Mononuclear cell (primary cell): ENCODE data around the gene GCK. TPM values are rescaled to one million over a fixed set of nuclear protein-coding genes. Genes with fewer than 3 reads are reported as not detected.

Experiments used
- H3K27me3 ChIP-seq: 2 replicates; pipeline ENCODE4 v1.6.0; 2011; ENCODE audit warnings: low read length, control low read depth; ENCODE audit not compliant: insufficient read depth
- H3K4me1 ChIP-seq: 2 replicates; pipeline ENCODE4 v1.5.1; 2011; ENCODE audit warnings: mild to moderate bottlenecking, low read length, control low read depth; ENCODE audit not compliant: insufficient read depth
- H3K4me3 ChIP-seq: 2 replicates; pipeline ENCODE4 v1.5.1; 2011; ENCODE audit warnings: mild to moderate bottlenecking, low read length, moderate library complexity
- H3K9me3 ChIP-seq: 2 replicates; pipeline ENCODE4 v1.5.1; 2011; ENCODE audit warnings: low read depth, mild to moderate bottlenecking, control low read depth, low read length
- total RNA-seq: library from RNA; depleted of rRNA; stranded (reverse); fragments of >200 nt; gene quantifications from one replicate; pipeline ENCODE4 v1.2.3, GENCODE V29; 2012

Gene GCK
- total RNA-seq, 1 donor: 0.21 TPM

DNA sequence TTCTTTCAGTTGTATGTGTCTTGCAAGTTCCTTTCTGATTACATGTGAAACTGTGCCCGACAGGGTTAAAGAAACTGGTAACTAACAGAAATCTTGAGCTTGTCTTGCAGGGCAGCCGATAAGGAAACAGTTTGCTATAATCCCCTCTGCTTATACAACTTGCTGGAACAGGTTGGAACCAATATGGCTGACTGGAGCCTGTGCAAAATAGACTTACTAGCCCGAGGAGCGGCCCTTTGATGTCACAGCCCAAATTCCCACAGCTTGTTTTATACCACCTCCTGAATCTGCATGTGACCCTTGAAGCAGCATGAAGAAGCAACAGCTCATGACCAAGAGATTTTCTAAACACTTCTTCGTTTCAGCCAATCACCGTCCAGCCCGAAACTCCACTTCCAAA lies 8.2 kb upstream of the GCK start:
- Histone ChIP-seq H3K4me3 (no peak overlapping the region), H3K4me1 (peaks cover 12% of the 10 kb centered on the region), H3K9me3 (no peaks in the 10 kb centered on the region), H3K27me3 (peaks cover 7% of the 10 kb centered on the region)

DNA sequence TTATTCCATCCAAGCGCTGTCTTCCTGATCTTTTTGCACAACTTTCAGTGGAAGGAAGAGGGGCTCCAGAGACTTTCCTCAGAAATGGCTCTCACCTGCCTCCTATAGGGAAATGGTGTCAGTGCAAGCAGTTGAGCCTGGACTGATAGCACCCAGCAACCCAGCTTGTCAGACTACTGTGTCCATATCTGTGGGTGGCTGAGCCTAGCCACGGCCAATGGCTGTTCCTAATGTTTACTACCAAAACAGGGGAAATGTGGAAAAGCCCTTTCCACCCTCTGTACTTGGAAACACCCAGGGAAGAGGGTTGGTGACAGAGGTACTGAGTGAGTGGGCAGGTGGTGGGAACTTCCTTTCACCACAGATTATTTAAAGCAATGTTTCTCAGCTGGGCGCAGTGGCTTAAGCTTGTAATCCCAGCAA lies 7.2 kb upstream of the GCK start:
- Histone ChIP-seq H3K4me1 (peaks cover 2% of the 10 kb centered on the region), H3K9me3 (no peaks in the 10 kb centered on the region), H3K4me3 (no peak overlapping the region), H3K27me3 (peaks cover 7% of the 10 kb centered on the region)

DNA sequence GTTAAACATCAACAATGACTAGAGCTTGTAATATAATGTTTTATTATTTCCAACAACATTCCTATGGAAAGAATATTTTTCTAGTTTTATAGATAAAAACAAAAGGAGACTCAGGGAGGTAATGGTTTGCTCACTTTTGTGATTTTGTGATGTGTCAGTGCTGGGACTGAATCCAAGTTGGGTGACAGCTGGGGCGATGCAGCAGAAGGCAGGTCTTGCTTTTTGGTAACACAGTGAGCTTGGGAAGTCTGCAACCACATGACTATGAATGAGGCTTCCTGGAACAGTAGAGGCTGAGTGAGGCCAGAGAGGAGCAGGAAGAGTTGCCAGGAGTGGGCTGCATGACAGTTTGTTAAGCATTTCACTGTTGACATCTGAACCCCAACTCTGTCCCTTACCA lies 6.7 kb upstream of the GCK start:
- no peaks in the 10 kb centered on the region for H3K9me3 ChIP-seq
- peaks cover 7% of the 10 kb centered on the region for H3K27me3 ChIP-seq
- H3K4me3 ChIP-seq: no peak overlapping the region
- no peaks in the 10 kb centered on the region for H3K4me1 ChIP-seq

DNA sequence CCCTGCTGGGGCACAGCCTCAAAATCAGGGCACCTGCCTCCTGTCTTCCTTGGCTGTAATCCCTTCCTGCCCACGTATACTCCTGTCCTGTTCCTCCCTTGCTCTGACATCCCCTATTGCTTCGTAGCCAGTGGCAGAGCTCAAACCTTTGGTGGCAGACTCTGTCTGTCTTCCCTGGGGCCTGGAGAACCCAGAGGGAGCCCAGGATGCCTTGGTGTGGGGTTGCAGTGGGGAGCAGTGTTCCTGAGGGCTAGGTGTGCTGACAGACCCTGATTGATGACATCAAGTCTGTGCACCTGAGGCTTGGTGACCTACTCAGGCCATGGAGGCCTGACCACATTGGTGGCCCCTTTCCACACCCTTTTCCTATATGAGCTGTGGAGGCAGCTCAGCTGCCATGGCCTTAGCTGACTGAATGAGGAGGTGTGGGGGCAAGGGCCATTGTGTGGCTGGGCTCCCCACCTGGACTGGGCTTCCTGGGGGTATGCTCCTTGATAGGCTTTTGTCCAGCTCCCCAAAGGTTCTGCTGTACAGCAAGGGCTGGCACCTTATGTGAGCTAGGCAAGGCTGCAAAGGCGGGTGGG lies 5.4 kb upstream of the GCK start:
- H3K4me3 ChIP-seq: no peak overlapping the region
- H3K9me3 ChIP-seq: no peaks in the 10 kb centered on the region
- H3K4me1 ChIP-seq: no peaks in the 10 kb centered on the region
- H3K27me3 ChIP-seq: peaks cover 7% of the 10 kb centered on the region

DNA sequence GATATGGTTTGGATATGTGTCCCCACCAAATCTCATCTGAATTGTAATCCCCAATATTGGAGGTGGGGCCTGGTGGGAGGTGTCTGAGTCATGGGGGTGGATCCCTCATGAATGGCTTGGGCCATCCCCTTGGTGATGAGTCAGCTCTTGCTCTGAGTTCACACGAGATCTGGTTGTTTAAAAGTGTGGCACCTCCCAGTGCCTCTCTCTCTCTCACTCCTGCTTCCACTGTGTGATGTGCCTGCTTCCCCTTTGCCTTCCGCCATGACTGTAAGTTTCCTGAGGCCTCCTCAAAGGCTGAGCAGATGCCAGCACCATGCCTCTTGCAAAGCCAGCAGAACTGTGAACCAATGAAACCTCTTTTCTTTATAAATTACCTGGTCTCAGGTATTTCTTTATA lies 4.8 kb upstream of the GCK start:
- Histone ChIP-seq H3K4me3 (no peak overlapping the region), H3K27me3 (peaks cover 7% of the 10 kb centered on the region), H3K4me1 (no peaks in the 10 kb centered on the region), H3K9me3 (no peaks in the 10 kb centered on the region)

DNA sequence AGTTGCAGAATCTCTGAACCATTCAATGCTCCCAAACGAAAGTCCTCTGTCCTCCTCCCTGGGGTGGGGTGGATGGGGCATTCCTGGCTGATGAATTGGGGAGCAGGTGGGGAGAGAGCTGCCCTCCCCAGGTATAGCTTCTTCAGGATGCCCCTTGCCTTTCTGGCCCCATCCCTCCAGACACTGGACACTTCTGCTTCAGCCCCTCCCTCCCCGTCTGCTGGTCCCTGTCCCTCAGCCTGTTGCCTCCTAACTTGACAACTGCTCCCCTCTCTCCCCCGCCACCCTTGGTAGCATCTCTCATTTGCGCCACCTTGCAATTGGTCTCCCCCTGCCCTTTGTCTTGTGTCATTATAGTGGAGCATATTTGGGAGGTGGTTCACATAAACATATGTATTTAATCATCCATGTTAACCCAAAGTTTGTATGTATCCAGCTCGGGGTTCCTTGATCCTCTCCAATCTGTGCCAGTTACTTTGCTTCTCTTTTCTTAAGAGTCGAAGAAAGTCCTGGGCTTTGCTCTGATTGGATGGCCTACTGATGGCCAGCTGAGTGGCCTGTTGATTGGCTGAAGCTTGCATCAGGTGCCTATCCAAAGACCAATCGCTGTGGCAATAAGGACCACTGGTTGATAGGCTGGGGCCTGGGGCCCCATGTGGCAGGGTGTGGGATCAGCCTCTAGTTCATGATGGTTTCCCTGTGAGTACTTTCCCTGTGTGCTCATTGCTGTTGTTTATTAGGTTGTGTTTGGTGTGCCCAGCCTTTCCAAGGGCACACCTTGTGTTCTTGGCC lies 4.0 kb upstream of the GCK start:
- Histone ChIP-seq H3K4me3 (no peak overlapping the region), H3K27me3 (peaks cover 7% of the 10 kb centered on the region), H3K9me3 (no peaks in the 10 kb centered on the region), H3K4me1 (no peaks in the 10 kb centered on the region)

DNA sequence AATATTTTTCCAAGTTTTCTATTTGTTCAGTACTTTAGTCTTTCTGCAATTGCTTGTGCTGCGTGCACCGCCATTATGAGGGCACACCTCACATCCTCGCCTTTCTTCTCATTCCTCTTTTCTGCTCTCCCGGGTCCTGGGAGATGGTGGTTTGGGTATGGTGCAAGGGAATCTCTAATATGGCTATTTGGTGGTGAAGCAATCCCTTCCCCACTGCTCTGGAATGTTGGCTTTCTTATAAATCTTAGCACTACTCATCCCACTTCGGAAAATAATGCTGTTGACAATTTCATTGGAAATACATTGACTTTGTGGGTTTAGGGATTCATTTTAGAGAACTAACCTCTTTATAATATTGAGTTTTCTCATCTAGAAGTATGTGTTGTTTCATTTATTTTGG lies 1.9 kb upstream of the GCK start:
- H3K4me1 ChIP-seq: no peaks in the 10 kb centered on the region

DNA sequence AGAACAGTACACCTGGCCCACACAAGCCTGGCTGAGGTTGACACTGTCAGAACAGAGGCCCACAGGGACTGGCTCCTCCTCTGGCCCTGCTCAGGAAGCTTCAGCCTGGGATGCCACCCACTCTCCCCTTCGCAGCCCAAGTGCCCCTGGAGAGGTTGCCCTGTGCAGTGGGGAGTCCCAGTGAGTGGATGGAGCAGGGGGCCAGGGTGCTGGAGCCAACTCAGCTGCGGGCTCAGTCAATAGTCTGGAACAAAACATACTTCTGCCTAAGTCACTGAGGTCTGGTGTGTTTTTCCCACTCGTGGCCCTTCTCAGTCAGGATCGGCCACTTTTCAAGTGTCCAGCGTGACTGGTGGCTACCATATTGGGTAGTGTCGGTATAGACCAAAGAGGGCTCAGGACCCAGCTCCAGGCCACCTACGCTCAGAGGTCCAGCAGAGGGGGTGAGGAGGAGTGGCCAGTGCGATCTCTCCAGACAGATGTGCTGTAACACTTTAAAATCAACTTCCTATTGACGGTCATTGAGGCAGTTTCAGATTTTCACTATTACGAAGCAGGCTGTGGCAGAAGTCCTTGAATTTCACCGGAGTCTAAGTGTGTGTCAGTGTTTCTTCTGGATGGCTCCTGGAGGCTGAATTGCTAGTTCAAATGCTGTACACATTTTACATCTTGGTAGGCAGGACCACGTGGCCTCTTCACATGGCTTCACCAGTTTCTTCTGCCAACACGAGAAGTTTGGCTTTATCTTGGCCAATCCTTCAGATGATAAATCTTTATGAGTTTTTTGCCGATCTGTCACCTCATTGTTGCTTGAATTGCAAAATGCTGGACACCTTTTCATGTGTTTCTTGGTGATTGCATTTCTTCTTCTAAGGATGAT lies 994 bp upstream of the GCK start:
- Histone ChIP-seq H3K4me1 (no peaks in the 10 kb centered on the region), H3K9me3 (no peaks in the 10 kb centered on the region), H3K27me3 (no peaks in the 10 kb centered on the region), H3K4me3 (no peak overlapping the region)

More for the DNA sequence above, 1.9 kb upstream of the GCK start:
- Histone ChIP-seq H3K27me3 (no peaks in the 10 kb centered on the region), H3K4me3 (no peak overlapping the region), H3K9me3 (no peaks in the 10 kb centered on the region)

DNA sequence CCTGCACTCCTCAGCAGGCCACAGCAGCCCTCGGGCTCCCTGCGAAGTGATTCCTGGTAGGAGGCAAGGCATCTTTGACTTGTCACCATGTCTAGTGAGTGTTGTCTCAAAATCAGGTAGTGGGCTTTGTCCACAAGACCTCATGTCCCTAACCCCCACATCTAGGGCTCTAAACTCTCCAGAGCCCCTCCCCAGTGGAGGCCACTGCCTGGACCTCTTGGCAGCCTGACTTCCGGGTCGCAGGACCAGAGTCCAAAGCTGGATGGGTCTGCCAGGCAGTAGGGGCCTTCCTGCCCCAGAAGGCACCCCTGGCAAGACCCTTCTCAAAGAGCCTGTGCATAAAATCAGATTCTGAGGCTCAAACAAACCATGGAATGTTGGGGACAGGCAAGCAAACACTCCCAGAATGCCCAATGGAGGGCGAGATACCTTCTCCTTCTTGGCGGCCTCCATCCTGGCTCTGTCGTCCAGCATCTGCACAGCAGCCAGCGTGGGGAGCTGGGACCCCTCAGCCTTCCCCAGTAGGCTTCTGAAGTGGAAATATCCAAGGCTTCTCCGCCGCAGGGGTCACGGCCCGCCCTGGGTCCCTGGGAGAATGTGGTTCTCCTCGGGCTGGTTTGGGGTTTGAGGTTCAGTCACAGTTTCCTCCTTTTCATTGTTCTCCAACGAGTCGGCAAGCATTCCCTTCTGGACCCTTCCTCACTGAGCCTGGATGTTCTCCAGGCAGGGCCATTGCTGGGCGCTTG lies 586 bp downstream of the GCK start:
- no peaks in the 10 kb centered on the region for H3K27me3 ChIP-seq
- H3K4me3 ChIP-seq: no peak overlapping the region
- no peaks in the 10 kb centered on the region for H3K4me1 ChIP-seq
- no peaks in the 10 kb centered on the region for H3K9me3 ChIP-seq

DNA sequence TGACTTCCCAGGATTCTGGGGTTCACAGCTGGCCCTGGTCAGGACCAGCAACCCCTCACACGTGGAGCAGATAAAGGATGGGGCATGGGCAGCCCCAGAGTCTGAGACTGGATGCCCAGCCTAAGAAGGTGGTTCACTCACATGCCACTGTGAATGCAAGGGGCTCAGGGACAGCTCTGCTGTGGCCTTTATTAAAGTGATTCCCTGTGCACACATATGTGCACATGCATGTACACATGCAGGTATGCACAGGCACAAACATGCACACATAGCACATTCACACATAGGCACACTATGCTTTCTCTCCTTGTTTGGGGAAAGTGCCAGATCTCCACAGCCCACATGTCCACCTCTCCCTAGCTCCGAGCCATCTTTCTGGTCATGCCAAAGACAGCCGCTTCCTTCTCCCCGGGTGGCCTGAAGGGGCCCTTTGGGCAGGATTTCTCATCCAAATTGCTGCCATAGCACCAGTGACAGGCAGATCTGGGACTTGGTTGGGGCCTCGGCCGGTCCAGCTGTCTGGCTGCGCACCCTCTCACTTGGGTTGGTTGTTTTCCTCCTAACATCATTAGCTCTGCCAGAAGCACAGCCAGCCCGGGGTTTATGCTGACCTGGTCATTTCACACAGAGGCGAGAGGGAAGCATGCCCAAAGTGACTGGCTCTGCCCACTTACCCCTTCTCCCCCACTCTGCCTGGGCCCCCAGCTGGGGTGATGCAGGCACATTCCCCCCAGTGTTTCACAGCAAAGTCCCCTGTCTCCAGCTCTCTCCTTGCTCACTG lies 1.4 kb downstream of the GCK start:
- H3K4me1 ChIP-seq: no peaks in the 10 kb centered on the region
- H3K4me3 ChIP-seq: no peak overlapping the region
- H3K27me3 ChIP-seq: no peaks in the 10 kb centered on the region
- no peaks in the 10 kb centered on the region for H3K9me3 ChIP-seq

DNA sequence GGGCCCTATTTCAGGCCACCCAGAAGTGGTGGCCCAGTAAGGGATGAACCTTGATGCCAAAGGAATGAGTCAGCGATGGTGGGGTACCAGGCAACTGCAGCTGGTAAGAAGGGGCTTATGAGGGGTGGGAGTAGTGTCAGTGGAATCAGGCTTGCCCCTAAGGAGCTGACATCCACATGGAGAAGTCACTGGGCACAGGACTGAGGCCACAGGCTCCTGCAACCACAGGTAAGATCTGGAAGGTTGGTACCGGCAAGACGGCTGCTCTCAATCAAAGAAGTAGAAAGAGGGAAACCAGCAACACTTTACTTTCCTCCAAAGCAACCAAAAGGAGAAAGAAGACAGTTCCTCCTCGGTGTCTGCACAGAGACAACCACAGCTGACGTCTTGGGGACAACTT lies 2.5 kb downstream of the GCK start:
- Histone ChIP-seq H3K27me3 (no peaks in the 10 kb centered on the region), H3K9me3 (no peaks in the 10 kb centered on the region), H3K4me3 (no peak overlapping the region), H3K4me1 (no peaks in the 10 kb centered on the region)

DNA sequence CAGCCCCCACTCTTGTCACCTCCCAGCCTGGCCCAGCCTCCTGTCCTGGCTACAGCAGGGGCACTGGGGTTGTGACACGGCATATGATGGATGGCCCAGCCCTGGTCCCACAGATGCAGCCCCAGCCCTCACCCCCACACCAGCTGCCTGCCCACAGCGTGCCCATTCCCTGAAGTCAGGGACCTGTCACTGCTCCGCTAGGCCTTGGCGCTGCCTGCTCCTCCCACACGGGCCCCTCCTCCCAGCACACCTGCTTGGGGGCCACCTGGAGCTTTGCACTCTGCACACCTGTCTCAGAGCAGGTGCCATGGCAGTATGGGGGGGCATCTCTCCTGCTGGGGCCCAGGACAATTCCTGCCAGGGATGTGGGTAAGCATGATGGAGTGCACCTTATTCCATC lies 3.5 kb downstream of the GCK start:
- Histone ChIP-seq H3K4me1 (no peaks in the 10 kb centered on the region), H3K9me3 (no peaks in the 10 kb centered on the region), H3K27me3 (no peaks in the 10 kb centered on the region), H3K4me3 (no peak overlapping the region)

DNA sequence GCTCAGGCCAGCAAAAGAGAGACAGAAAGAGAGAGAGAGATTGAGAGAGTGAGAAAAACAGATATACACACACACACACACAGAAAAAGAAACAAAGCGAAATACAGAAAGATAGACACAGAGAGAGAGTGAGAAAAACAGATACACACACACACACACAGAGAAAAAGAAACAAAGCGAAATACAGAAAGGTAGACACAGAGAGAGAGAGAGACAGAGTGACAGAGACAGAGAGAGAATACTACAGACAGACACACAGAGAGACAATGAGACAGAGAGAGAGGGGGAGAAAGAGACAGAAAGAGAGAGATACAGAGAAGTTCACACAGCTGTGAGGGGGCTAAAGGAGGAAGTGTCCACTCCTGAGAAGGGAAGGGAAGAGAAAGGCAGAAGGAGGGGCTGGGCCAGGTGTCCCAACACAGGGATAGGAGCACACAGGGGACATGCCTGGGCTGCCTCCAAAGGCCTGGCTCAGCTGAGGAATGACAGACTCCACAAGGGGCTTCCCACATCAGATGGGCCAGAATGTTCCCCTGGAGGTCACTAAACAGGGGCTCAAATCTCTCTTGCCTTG lies 4.3 kb downstream of the GCK start:
- no peaks in the 10 kb centered on the region for H3K9me3 ChIP-seq
- H3K4me1 ChIP-seq: no peaks in the 10 kb centered on the region
- no peak overlapping the region for H3K4me3 ChIP-seq
- H3K27me3 ChIP-seq: no peaks in the 10 kb centered on the region
